OCI-LY3 (cell line): ENCODE data around the gene DAND5.
A peak's percentile ranks its signal among the peaks of the same experiment; 100 is the strongest.

Source experiments
- H2AFZ ChIP-seq: fragments of 200-600, 300-600 bp; shearing (Covaris generic); 2 replicates; pipeline ENCODE4 v1.6.0; 2014; ENCODE audit warnings: antibody characterized with exemption, low read depth, low read length
- H3K27ac ChIP-seq: fragments of 200-600, 300-600 bp; sonication (generic); 2 replicates; pipeline ENCODE4 v1.5.1; 2014; ENCODE audit warnings: mild to moderate bottlenecking, low read length, moderate library complexity, mixed read lengths
- H3K27me3 ChIP-seq: fragments of 200-600, 300-600 bp; sonication (generic); 2 replicates; pipeline ENCODE4 v1.6.1; 2014; ENCODE audit warnings: low read depth, low read length, mixed read lengths
- H3K36me3 ChIP-seq: fragments of 200-600, 300-600 bp; sonication (generic); replicated peaks from 2 replicates; pipeline ENCODE3; 2014; ENCODE audit warnings: low read depth, low read length, mixed read lengths
- H3K4me1 ChIP-seq: fragments of 300-600, 200-600 bp; sonication (generic); 2 replicates; pipeline ENCODE4 v1.6.1; 2014; ENCODE audit warnings: low read length, mixed read lengths
- H3K4me2 ChIP-seq: fragments of 200-600, 300-600 bp; sonication (generic); 2 replicates; pipeline ENCODE4 v1.6.1; 2014; ENCODE audit warnings: low read length, mixed read lengths
- H3K4me3 ChIP-seq: fragments of 300-600, 200-600 bp; sonication (generic); 2 replicates; pipeline ENCODE4 v1.5.1; 2014; ENCODE audit warnings: antibody characterized with exemption, mild to moderate bottlenecking, low read length, moderate library complexity
- H3K79me2 ChIP-seq: fragments of 300-600, 200-600 bp; shearing (Covaris generic); 2 replicates; pipeline ENCODE4 v1.6.1; 2014; ENCODE audit warnings: mild to moderate bottlenecking, low read length, mixed read lengths
- H3K9ac ChIP-seq: fragments of 300-600, 200-600 bp; shearing (Covaris generic); 2 replicates; pipeline ENCODE4 v1.6.0; 2014; ENCODE audit warnings: mild to moderate bottlenecking, low read length, moderate library complexity
- H3K9me3 ChIP-seq: fragments of 200-600, 300-600 bp; shearing (Covaris generic); 2 replicates; pipeline ENCODE4 v1.6.1; 2014; ENCODE audit warnings: low read length, mixed read lengths; ENCODE audit not compliant: insufficient read depth
- H4K20me1 ChIP-seq: fragments of 200-600, 300-600 bp; sonication (generic); 2 replicates; pipeline ENCODE4 v1.6.1; 2016; ENCODE audit warnings: low read length, mixed read lengths; ENCODE audit not compliant: insufficient read depth
- CTCF ChIP-seq: fragments of 200-600, 300-600 bp; sonication (generic); IDR thresholded peaks from 2 replicates; pipeline ENCODE4 v1.5.1; 2014; ENCODE audit warnings: antibody characterized with exemption, low read length, low read depth
- EZH2phosphoT487 ChIP-seq: fragments of 200-600 bp; shearing (Covaris generic); IDR thresholded peaks from 2 replicates; pipeline ENCODE4 v1.6.1; 2018; ENCODE audit warnings: antibody characterized with exemption, mixed run types, low read depth

DAND5 gene

GRCh38 chr19:12982648-12983047, 13.3 kb downstream of the DAND5 start:
- H3K27me3 ChIP-seq, result peaks cover 33% of the 10 kb centered on the region
- no peak overlapping the region for H3K27ac ChIP-seq
- H3K9ac ChIP-seq, result no peak overlapping the region; the same call in 1 of the 2 replicates
- H3K36me3 ChIP-seq, result no peaks in the 10 kb centered on the region
- H3K4me1 ChIP-seq, result peaks cover 15% of the 10 kb centered on the region; the same call in 1 of the 2 replicates
- no peaks in the 10 kb centered on the region for H3K9me3 ChIP-seq
- no peaks in the 10 kb centered on the region for H4K20me1 ChIP-seq
- no peak for TF ChIP-seq CTCF
- no peak for TF ChIP-seq EZH2phosphoT487
- no peaks in the 10 kb centered on the region for H3K79me2 ChIP-seq
- no peak overlapping the region for H3K4me3 ChIP-seq
- no peak overlapping the region for H2AFZ ChIP-seq
- H3K4me2 ChIP-seq, result no peak overlapping the region

GRCh38 chr19:12983091-12983490, 13.7 kb downstream of the DAND5 start:
- Histone ChIP-seq H3K79me2 (no peaks in the 10 kb centered on the region), H2AFZ (peak overlapping the region; percentile 76; the same call in 1 of the 2 replicates), H3K27ac (no peak overlapping the region), H3K4me2 (peak overlapping the region; percentile 89), H3K9ac (peak overlapping the region; percentile 33; the same call in 1 of the 2 replicates), H3K4me3 (peak overlapping the region; percentile 74), H3K4me1 (peaks cover 19% of the 10 kb centered on the region; the same call in 1 of the 2 replicates), H3K27me3 (peaks cover 33% of the 10 kb centered on the region), H3K9me3 (no peaks in the 10 kb centered on the region), H3K36me3 (no peaks in the 10 kb centered on the region), H4K20me1 (no peaks in the 10 kb centered on the region)
- TF ChIP-seq EZH2phosphoT487, result no peak
- no peak for TF ChIP-seq CTCF

- no peak overlapping the region for H3K27ac ChIP-seq
- H3K9ac ChIP-seq, result 0 out of 2 replicates have a peak overlapping the region, but pooled peaks have one; percentile 33
- H4K20me1 ChIP-seq, result no peaks in the 10 kb centered on the region
- peak overlapping the region; percentile 76; the same call in 1 of the 2 replicates for H2AFZ ChIP-seq
- H3K4me2 ChIP-seq, result peak overlapping the region; percentile 89
- H3K27me3 ChIP-seq, result peaks cover 33% of the 10 kb centered on the region
- H3K4me3 ChIP-seq, result peak overlapping the region; percentile 74
- H3K36me3 ChIP-seq, result no peaks in the 10 kb centered on the region
- H3K9me3 ChIP-seq, result no peaks in the 10 kb centered on the region
- TF ChIP-seq EZH2phosphoT487, result no peak
- TF ChIP-seq CTCF, result peak; percentile 96
- H3K4me1 ChIP-seq, result peaks cover 19% of the 10 kb centered on the region; the same call in 1 of the 2 replicates
- no peaks in the 10 kb centered on the region for H3K79me2 ChIP-seq
Measured at GRCh38 chr19:12983542-12984142, 14.3 kb downstream of the DAND5 start.

GRCh38 chr19:12984143-12984627, 14.8 kb downstream of the DAND5 start:
- no peaks in the 10 kb centered on the region; the same call in 1 of the 2 replicates for H3K9me3 ChIP-seq
- no peak overlapping the region for H3K9ac ChIP-seq
- no peaks in the 10 kb centered on the region for H4K20me1 ChIP-seq
- peak overlapping the region; percentile 89 for H3K4me2 ChIP-seq
- H3K27me3 ChIP-seq, result peaks cover 33% of the 10 kb centered on the region
- 0 out of 2 replicates have a peak overlapping the region, but pooled peaks have one; percentile 44 for H2AFZ ChIP-seq
- H3K27ac ChIP-seq, result no peak overlapping the region
- no peaks in the 10 kb centered on the region for H3K36me3 ChIP-seq
- TF ChIP-seq CTCF (no peak), EZH2phosphoT487 (no peak)
- peaks cover 19% of the 10 kb centered on the region; the same call in 1 of the 2 replicates for H3K4me1 ChIP-seq
- no peaks in the 10 kb centered on the region for H3K79me2 ChIP-seq
- no peak overlapping the region for H3K4me3 ChIP-seq
